Left ventricle myocardium inferior (tissue), 1 donor: ENCODE data around the gene CELF3. TPM values are rescaled to one million over a fixed set of nuclear protein-coding genes. Genes with fewer than 3 reads are reported as not detected.

Experiments used
- DNase-seq: peaks from one replicate; pipeline ENCODE4 v3.0.0-alpha.2; 2020
- H3K27ac ChIP-seq: fragments of 200-600 bp; replicated peaks from 2 replicates; pipeline ENCODE4 v1.8.0; 2021
- H3K27me3 ChIP-seq: fragments of 200-600 bp; 2 replicates; pipeline ENCODE4 v1.8.0; 2021; ENCODE audit warnings: low read depth
- H3K36me3 ChIP-seq: fragments of 200-600 bp; 2 replicates; pipeline ENCODE4 v1.8.0; 2021
- H3K4me1 ChIP-seq: fragments of 200-600 bp; 2 replicates; pipeline ENCODE4 v1.8.0; 2021
- H3K4me3 ChIP-seq: fragments of 200-600 bp; 2 replicates; pipeline ENCODE4 v1.8.0; 2021; ENCODE audit warnings: mild to moderate bottlenecking, moderate library complexity
- H3K9me3 ChIP-seq: fragments of 200-600 bp; replicated peaks from 2 replicates; pipeline ENCODE4 v1.8.0; 2021
- CTCF ChIP-seq: fragments of 200-600 bp; IDR thresholded peaks from 2 replicates; pipeline ENCODE4 v1.8.0; 2021; ENCODE audit warnings: antibody characterized with exemption, mild to moderate bottlenecking, borderline replicate concordance
- intact Hi-C: fragments of 100-400 bp; cut with micrococcal nuclease; formaldehyde crosslinking; loops from one replicate; pipeline ENCODE4 v1.11.0; 2022
- total RNA-seq: library from RNA; stranded (reverse); fragmentation: NEBNext Ultra II Directional; extraction: Animal tissue kit (Norgen Biotek cat#: 25700); gene quantifications from one replicate; pipeline ENCODE4 v1.2.1, GENCODE V29; 2021
- donor health status: DM: no; HTN: yes; CAD: no; lungs with severe emphysema.

Gene CELF3
- total RNA-seq, 1 donor from 2014 or later = not detected

- Histone ChIP-seq H3K36me3 (no peaks in the 10 kb centered on the region), H3K27ac (peak overlapping the region; percentile 60), H3K27me3 (peaks cover 40% of the 10 kb centered on the region), H3K4me1 (peaks cover 11% of the 10 kb centered on the region), H3K4me3 (peak overlapping the region; percentile 51), H3K9me3 (no peaks in the 10 kb centered on the region)
- no peak for DNase-seq
- no peak for TF ChIP-seq CTCF
- intact Hi-C loops = no loop called here
Observed at GRCh38 chr1:151728151-151729054, 11.8 kb upstream of the CELF3 start.

GRCh38 chr1:151723726-151724370 is 7.2 kb upstream of the CELF3 start:
- H3K36me3 ChIP-seq = no peaks in the 10 kb centered on the region
- peaks cover 40% of the 10 kb centered on the region for H3K27me3 ChIP-seq
- TF ChIP-seq CTCF = no peak
- no peak overlapping the region for H3K4me3 ChIP-seq
- intact Hi-C loops = no loop called here
- no peaks in the 10 kb centered on the region for H3K9me3 ChIP-seq
- DNase-seq = no peak
- H3K27ac ChIP-seq = no peak overlapping the region
- H3K4me1 ChIP-seq = peaks cover 44% of the 10 kb centered on the region

- Histone ChIP-seq H3K4me3 (peak overlapping the region; percentile 66), H3K4me1 (peaks cover 50% of the 10 kb centered on the region), H3K36me3 (no peaks in the 10 kb centered on the region), H3K27me3 (peaks cover 41% of the 10 kb centered on the region), H3K27ac (peak overlapping the region; percentile 83), H3K9me3 (no peaks in the 10 kb centered on the region)
- no peak for TF ChIP-seq CTCF
- DNase-seq = no peak
- intact Hi-C loops = no loop called here
Observed at GRCh38 chr1:151721788-151722510, 5.3 kb upstream of the CELF3 start.

GRCh38 chr1:151720974-151721787 is 4.6 kb upstream of the CELF3 start, which contains the start of gene RIIAD1:
Gene RIIAD1 (plus strand): TSS chr1:151721522. CDS start chr1:151721537, 15 bp downstream.
- Histone ChIP-seq H3K9me3 (no peaks in the 10 kb centered on the region), H3K4me3 (peak within 1 kb of the TSS; percentile 66), H3K36me3 (no peaks in the 10 kb centered on the region), H3K27me3 (peaks cover 41% of the 10 kb centered on the region), H3K4me1 (peaks cover 57% of the 10 kb centered on the region), H3K27ac (peak within 1 kb of the TSS; percentile 83)
- intact Hi-C loops = no loop called here
- peak; percentile 38 for DNase-seq
- no peak for TF ChIP-seq CTCF
